ENCODE results near the gene KIAA0825.

KIAA0825 gene

GRCh38 chr5:94103514-94104245, 514.7 kb downstream of the KIAA0825 start:
- TF ChIP-seq CTCF (IDR thresholded peaks at IDR 0.05; ENCODE audit: insufficient read depth, low read length, poor library complexity, severe bottlenecking): no peak
- H3K36me3 ChIP-seq (ENCODE audit: control insufficient read depth, insufficient read depth, low read length): no peaks in the 10 kb centered on the region; the same call in 1 of the 2 replicates
- no peak overlapping the region for H3K4me3 ChIP-seq (replicated peaks; ENCODE audit: low read depth, low read length)
- no peaks in the 10 kb centered on the region for H3K27me3 ChIP-seq (replicated peaks; ENCODE audit: control insufficient read depth, insufficient read depth, low read length)
- no peak for DNase-seq (ENCODE audit: extremely low read depth, insufficient read length)

All from GM06990 (cell line).